PFSK-1 (cell line): ENCODE data around the gene CCNL2.

Source experiments
- POLR2AphosphoS5 ChIP-seq: IDR thresholded peaks from 2 replicates; pipeline ENCODE4 v1.6.1; 2012; ENCODE audit warnings: low read depth, mild to moderate bottlenecking, control low read depth, low read length, moderate library complexity
- SIN3A ChIP-seq: IDR thresholded peaks from 2 replicates; pipeline ENCODE4 v1.6.1; 2012; ENCODE audit warnings: mild to moderate bottlenecking, low read length, moderate library complexity, borderline replicate concordance; ENCODE audit not compliant: insufficient read depth
- TAF1 ChIP-seq: IDR thresholded peaks from 2 replicates; pipeline ENCODE4 v1.6.1; 2012; ENCODE audit warnings: low read length, control low read depth, borderline replicate concordance; ENCODE audit not compliant: insufficient read depth

DNA sequence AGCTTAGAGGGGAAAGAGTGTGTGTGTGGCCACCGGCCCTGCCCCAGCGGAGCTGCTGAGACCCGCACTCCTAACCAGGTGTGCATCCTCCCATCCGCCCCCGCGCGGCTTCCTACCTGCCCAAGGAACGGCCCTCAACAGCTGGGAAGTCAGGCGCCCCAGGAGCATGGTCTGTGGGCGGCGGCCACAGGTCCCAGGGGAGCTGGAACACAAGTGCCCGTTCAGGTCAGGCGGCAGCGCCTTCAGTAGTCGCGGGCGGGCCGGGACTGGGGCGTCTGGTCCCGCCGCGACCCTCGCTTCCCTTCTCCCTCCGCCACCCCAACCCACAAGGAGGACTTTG is 24.6 kb downstream of the CCNL2 start:
- no peak for TF ChIP-seq POLR2AphosphoS5
- no peak for TF ChIP-seq TAF1
- no peak for TF ChIP-seq SIN3A
